GM12874 (cell line): ENCODE results near the gene MEI1.

Experiments
- TF ChIP-seq, protein P1 (sequence below): IDR thresholded peaks from 2 replicates; pipeline ENCODE4 v1.5.1; 2011; ENCODE audit warnings: low read depth, mild to moderate bottlenecking, control low read depth, low read length, moderate library complexity; ENCODE audit not compliant: insufficient read depth

Gene MEI1

GRCh38 chr22:41798736-41799135 lies 99.4 kb downstream of the MEI1 start:
- TF ChIP-seq, protein P1, sequence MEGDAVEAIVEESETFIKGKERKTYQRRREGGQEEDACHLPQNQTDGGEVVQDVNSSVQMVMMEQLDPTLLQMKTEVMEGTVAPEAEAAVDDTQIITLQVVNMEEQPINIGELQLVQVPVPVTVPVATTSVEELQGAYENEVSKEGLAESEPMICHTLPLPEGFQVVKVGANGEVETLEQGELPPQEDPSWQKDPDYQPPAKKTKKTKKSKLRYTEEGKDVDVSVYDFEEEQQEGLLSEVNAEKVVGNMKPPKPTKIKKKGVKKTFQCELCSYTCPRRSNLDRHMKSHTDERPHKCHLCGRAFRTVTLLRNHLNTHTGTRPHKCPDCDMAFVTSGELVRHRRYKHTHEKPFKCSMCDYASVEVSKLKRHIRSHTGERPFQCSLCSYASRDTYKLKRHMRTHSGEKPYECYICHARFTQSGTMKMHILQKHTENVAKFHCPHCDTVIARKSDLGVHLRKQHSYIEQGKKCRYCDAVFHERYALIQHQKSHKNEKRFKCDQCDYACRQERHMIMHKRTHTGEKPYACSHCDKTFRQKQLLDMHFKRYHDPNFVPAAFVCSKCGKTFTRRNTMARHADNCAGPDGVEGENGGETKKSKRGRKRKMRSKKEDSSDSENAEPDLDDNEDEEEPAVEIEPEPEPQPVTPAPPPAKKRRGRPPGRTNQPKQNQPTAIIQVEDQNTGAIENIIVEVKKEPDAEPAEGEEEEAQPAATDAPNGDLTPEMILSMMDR, result no peak

DNA sequence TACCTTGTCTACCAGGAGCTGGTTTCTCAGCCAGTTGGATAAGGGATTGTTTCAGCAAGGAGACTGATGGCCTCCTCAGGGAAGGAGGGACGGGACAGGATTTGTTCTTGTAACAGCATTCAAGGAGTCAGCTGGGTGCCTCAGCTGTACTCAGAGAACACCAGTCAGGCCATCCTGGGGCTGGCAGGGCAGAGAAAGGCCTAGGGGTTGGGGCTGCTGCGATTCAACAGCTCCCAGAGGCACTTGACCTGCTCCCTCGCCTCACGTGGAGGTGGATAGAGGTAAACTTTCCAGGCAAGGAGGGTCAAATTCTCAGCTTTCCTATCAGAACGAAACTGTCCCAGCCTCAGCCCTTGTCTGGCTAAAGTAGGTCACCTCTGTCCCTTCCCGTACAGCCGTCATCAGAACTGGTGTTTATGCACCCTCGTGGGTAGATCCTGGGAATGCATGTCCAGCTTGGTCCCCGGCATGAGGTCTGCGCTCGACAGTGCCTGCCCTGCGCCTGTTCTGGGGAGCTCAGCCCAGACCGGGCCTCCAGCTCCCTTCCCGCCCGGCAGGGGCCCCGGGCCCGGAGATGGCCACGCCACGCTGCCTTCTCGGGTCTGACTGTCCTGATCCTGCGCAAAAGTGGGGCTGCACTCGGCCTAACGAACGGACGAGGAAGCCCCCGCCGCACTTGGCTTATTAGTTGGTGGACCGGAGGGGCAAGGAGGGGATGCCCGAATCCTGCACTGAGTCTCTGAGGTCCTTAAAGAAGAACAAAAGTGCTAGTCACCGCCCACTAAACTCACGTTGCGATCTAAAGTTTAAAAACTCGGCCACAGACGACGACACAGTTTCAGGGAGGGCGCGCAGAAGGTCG lies 100.4 kb downstream of the MEI1 start:
- TF ChIP-seq, protein P1, result no peak

GRCh38 chr22:41800348-41801146 lies 101.2 kb downstream of the MEI1 start, which contains the start of gene CCDC134:
TSS of gene CCDC134 (plus strand) at chr22:41800679. CDS start at chr22:41808891, 8,212 bp downstream.
- TF ChIP-seq, protein P1, result no peak

GRCh38 chr22:41801147-41801819 lies 102.0 kb downstream of the MEI1 start:
- TF ChIP-seq, protein P1, result no peak

DNA sequence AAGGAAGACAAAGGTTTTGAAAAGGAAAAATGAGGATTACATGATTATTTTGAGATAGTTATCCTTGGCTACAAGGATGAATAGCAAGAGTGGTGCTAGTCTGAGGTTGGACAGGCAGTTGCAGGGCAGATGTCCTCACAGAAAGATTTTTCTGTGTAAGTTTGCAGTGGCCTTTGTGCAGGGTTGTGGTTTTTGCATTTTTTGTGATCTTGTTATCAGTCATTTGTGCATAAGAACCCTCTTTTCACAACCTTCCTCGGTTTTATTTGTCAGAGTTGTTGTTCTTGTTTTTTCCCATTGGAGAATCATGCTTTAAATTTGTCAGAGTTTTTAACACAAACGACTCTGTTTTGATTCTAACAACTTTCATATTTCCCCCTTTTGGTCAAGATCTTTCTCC lies 102.6 kb downstream of the MEI1 start:
- TF ChIP-seq, protein P1, result no peak

DNA sequence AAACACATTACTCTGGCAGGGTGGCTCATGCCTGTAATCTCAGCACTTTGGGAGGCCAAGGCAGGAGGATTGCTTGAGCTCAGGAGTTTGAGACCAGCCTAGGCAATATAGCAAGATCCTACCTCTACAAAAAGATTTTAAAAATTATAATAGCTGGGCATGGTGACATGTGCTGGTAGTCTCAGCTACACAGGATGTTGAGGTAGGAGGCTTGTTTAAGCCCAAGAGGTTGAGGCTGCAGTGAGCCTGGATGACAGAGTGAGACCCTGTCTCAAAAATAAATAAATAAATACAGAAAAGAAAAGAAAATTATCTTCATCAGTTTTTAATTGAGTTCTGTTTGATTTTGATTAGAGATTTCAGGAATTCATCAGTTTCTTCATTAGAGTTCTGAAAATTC lies 106.3 kb downstream of the MEI1 start:
- TF ChIP-seq, protein P1, result no peak

DNA sequence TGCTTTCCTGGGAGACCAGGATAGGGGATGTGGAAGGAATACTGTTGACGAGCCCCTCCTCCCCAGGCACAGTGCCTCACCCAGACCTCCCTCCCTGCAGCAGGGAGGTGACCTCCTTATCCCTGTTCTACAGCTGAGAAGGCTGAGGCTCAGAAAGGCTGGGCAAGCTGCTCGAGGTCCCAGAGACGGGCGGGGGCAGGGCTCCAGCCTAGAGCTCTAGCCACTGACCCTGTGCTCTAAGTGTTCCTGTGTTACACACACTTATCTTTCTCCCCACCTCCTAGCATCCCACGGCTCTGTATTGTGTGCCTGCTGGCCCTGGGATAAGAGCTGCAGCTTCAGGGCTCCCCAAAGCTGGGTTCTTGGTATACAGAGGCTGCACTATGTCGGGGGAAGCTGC lies 109.1 kb downstream of the MEI1 start:
- TF ChIP-seq, protein P1, result no peak
